Duodenal mucosa (tissue), 2 donors: ENCODE data around the gene CDC25B.
"Not testable (repeated sequence)": the region's sequence is repeated elsewhere in the genome, so short reads cannot be mapped to it uniquely, and the experiment has no call there.

Experiments
- H3K27ac ChIP-seq: one replicate; pipeline ENCODE4 v1.7.0; 2013; ENCODE audit warnings: low read depth, low read length
- H3K27me3 ChIP-seq, 2 donors: one replicate each; pipeline ENCODE4 v1.7.0; 2013; ENCODE audit warnings: low read length in 2 of 2, control low read depth in 1 of 2; ENCODE audit not compliant: insufficient read depth in 2 of 2, control insufficient read depth in 1 of 2
- H3K36me3 ChIP-seq, 2 donors: one replicate each; pipeline ENCODE4 v1.7.0; 2013; ENCODE audit warnings: low read length in 2 of 2, control low read depth in 1 of 2; ENCODE audit not compliant: insufficient read depth in 2 of 2, control insufficient read depth in 1 of 2
- H3K4me1 ChIP-seq, 2 donors: one replicate each; pipeline ENCODE4 v1.7.0; 2013; ENCODE audit warnings: low read length in 2 of 2, control low read depth in 1 of 2; ENCODE audit not compliant: insufficient read depth in 2 of 2, control insufficient read depth in 1 of 2
- H3K4me3 ChIP-seq, 2 donors: one replicate each; pipeline ENCODE4 v1.7.0; 2013; ENCODE audit warnings: low read length in 2 of 2, low read depth in 1 of 2
- H3K9ac ChIP-seq, 2 donors: one replicate each; pipeline ENCODE4 v1.7.0; 2013; ENCODE audit warnings: low read length in 2 of 2, low read depth in 1 of 2
- H3K9me3 ChIP-seq, 2 donors: one replicate each; pipeline ENCODE4 v1.7.0; 2013; ENCODE audit warnings: low read length in 2 of 2, control low read depth in 1 of 2; ENCODE audit not compliant: control insufficient read depth in 1 of 2

The CDC25B gene

DNA sequence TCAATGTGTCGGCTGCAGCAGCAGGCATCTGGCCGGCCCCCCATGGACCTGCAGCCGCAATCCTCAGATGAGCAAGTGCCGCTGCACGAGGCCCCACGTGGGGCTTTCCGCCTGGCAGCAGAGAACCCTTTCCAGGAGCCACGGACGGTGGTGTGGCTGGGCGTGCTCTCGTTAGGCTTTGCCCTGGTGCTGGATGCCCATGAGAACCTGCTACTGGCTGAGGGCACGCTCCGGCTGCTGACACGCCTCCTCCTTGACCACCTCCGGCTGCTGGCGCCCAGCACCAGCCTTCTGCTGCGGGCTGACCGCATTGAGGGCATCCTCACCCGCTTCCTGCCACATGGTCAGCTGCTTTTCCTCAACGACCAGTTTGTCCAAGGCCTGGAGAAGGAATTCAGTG is 27.8 kb downstream of the CDC25B start:
- Histone ChIP-seq H3K27ac (no peak overlapping the region), H3K4me3 (no peak overlapping the region), H3K4me1 (peaks cover 17 to 21% of the 10 kb centered on the region in 2 donors), H3K36me3 (peaks cover 30 to 55% of the 10 kb centered on the region in 2 donors), H3K27me3 (no peaks in the 10 kb centered on the region), H3K9me3 (no peaks in the 10 kb centered on the region), H3K9ac (no peak overlapping the region)

DNA sequence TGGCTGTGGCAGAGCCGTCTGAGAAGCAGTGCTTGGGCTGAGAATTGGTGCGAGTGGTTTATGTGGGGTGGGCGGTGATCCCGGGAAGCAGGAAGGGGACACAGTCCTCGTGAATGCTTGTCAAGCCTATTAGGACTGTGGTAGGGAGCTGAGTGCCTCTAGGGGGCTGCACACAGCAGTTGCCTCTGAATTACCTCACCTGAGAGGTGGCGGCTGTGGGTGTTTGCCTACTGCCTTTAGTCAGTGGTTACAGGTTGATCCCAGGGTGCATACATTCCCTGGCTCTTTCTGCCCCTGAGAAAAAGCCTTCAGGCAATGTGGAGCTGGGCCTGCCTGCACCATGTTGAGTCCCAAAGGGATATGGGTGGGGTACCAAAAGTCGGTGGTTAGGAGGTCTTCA is 29.4 kb downstream of the CDC25B start:
- no peak overlapping the region for H3K9ac ChIP-seq
- no peak overlapping the region for H3K4me3 ChIP-seq
- H3K27me3 ChIP-seq: no peaks in the 10 kb centered on the region
- H3K36me3 ChIP-seq: peaks cover 30 to 55% of the 10 kb centered on the region in 2 donors
- no peak overlapping the region for H3K27ac ChIP-seq
- peaks cover 7 to 12% of the 10 kb centered on the region in 2 donors for H3K4me1 ChIP-seq
- no peaks in the 10 kb centered on the region for H3K9me3 ChIP-seq

DNA sequence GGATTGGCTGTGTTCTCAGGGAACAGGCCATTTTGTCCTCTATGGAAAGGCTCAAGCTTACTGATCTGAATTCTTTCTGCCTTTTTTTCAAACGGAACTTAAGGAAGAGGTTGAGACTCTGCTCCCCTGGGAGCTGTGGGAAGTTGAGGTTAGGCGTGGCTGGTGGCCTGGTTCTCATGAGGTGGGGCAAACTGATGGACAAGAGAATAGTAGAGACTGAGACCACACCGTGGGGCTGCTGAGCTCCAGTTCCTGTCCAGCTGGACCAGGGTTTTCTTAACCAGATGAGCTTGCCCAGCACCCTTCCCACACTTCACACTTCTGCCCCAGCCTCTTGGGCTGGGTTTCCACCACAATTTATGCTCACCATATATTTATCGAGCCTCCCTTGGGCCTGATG is 30.3 kb downstream of the CDC25B start:
- Histone ChIP-seq H3K4me1 (peaks cover 4 to 6% of the 10 kb centered on the region in 2 donors), H3K27ac (no peak overlapping the region), H3K9ac (no peak overlapping the region), H3K27me3 (no peaks in the 10 kb centered on the region), H3K9me3 (no peaks in the 10 kb centered on the region), H3K4me3 (no peak overlapping the region), H3K36me3 (peaks cover 30 to 55% of the 10 kb centered on the region in 2 donors)

DNA sequence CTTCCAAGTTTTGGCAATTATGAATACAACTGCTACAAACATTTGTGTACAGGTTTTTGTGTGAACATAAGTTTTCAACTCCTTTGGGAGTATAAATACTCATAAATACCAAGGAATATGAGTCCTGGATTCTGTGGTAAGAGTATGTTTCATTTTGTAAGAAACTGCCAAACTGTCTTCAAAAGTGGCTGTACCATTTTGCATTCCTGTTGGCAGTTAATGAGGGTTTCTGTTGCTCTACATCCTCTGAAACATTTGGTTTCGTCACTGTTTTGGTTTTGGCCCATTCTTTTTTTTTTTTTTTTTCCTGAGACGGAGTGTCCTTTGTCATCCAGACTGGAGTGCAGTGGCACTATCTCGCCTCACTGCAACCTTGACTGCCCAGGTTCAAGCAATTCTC is 32.7 kb downstream of the CDC25B start:
- H3K4me1 ChIP-seq: peaks cover 0 to 5% of the 10 kb centered on the region in 2 donors
- H3K9ac ChIP-seq: no peak overlapping the region
- H3K27me3 ChIP-seq: no peaks in the 10 kb centered on the region
- peaks cover 19 to 39% of the 10 kb centered on the region in 2 donors for H3K36me3 ChIP-seq
- H3K27ac ChIP-seq: no peak overlapping the region
- H3K9me3 ChIP-seq: no peaks in the 10 kb centered on the region
- no peak overlapping the region for H3K4me3 ChIP-seq

DNA sequence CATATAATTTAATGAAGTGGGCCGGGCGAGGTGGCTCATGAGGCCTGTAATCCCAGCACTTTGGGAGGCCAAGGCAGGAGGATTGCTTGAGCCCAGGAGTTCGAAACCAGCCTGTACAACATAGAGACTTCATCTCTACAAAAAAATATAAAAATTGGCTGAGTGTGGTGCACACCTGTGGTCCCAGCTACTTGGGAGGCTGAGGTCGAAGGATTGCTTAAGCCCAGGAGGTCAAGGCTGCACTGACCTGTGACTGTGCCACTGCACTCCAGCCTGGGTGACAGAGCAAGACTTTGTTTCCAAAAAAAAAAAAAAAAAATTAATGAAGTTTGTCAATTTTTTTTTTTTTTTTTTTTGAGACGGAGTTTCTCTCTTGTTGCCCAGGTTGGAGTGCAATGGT is 33.8 kb downstream of the CDC25B start:
- H3K36me3 ChIP-seq: peaks cover 14 to 29% of the 10 kb centered on the region in 2 donors
- H3K9ac ChIP-seq, H3K27me3 ChIP-seq, H3K27ac ChIP-seq, H3K4me1 ChIP-seq, H3K9me3 ChIP-seq, H3K4me3 ChIP-seq: not testable (repeated sequence)

DNA sequence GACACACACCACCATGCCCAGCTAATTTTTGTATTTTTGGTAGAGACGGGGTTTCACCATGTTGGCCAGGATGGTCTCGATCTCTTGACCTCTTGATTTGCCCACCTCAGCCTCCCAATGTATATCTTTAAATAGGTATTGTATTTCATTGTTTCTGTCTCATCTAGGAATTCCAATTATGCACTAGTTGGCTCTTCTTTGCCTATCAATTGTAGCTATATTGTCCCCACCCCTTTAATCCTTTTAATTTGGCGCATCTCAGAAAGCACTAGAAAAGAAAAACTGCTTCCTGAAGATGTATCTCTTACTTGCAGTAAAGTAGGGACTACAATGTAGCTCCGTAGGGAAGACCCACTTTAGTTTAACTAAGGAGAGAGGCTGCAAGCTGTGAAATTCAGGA is 40.0 kb downstream of the CDC25B start:
- H3K27me3 ChIP-seq: no peaks in the 10 kb centered on the region
- no peak overlapping the region for H3K4me3 ChIP-seq
- no peak overlapping the region for H3K27ac ChIP-seq
- peaks cover 0 to 5% of the 10 kb centered on the region in 2 donors for H3K36me3 ChIP-seq
- H3K9ac ChIP-seq: no peak overlapping the region
- H3K4me1 ChIP-seq: peaks cover 0 to 5% of the 10 kb centered on the region in 2 donors
- H3K9me3 ChIP-seq: no peaks in the 10 kb centered on the region

DNA sequence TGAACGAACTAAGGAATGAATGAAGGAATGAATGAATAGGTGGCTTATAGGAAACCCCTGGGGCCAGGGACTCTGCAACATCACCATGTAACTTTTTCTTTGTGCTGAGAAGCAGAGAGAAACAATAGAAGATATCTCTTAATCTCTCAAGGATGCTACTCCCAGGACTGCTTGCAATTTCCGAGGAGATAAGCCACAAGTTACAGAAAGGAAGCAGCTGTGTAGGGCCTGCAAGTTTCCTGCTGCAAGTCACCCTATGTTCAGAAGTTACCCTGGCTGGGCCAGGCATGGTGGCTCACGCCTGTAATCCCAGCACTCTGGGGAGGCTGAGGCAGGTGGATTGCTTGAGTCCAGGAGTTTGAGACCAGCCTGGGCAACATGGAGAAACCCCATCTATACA is 43.2 kb downstream of the CDC25B start:
- H3K36me3 ChIP-seq: peaks cover 0 to 5% of the 10 kb centered on the region in 2 donors

DNA sequence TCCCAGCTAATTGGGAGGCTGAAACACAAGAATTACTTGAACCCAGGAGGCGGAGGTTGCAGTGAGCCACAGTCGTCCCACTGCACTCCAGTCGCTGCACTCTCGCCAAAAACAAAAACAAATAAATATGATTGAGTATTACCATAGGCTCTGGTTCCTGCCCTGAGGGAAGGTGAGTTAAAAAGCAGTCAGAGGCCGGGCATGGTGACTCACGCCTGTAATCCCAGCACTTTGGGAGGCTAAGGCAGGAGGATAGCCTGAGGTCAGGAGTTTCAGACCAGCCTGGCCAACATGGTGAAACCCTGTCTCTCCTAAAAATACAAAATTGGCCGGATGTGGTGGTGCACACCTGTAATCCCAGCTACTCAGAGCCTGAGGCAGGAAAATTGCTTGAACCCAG is 44.1 kb downstream of the CDC25B start:
- H3K27ac ChIP-seq, H3K36me3 ChIP-seq, H3K9ac ChIP-seq, H3K9me3 ChIP-seq, H3K4me3 ChIP-seq, H3K27me3 ChIP-seq: not testable (repeated sequence)
- peaks cover 13 to 28% of the 10 kb centered on the region in 2 donors for H3K4me1 ChIP-seq

More for the DNA sequence above, 43.2 kb downstream of the CDC25B start:
- Histone ChIP-seq H3K4me1 (peaks cover 12 to 22% of the 10 kb centered on the region in 2 donors), H3K27ac (no peak overlapping the region), H3K27me3 (no peaks in the 10 kb centered on the region), H3K4me3 (no peak overlapping the region), H3K9ac (no peak overlapping the region), H3K9me3 (no peaks in the 10 kb centered on the region)

DNA sequence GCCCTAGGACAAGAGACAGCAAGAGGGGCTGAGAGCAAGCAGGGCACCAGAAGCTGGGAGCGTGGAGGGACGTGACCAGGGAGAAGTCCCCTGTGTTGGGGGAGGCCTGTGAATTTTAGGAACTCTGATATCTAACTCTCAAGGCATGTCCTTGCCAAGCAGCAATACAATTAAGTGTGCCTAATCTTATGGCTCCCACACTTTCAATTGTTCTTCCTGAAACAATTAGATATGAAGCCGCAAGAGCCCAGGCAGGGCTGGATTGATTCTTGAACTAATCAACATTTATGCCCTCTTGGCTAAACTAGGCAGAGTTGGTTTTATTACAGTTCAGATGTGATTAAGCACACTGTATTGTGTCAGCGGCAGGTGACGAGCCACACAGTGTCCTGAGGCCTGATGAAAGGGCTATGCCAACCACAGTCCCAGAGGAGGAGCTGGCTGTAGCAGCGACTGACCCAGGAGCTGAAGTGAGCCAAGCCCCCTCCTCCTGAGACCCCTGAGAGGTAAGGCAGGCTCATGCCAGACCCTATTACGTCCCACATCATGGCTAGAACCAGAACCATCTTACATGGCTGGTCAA is 46.3 kb downstream of the CDC25B start:
- H3K27me3 ChIP-seq: no peaks in the 10 kb centered on the region
- peak overlapping the region; percentile 33 for H3K27ac ChIP-seq
- H3K9ac ChIP-seq: peak overlapping the region; percentile 39 to 41
- H3K36me3 ChIP-seq: no peaks in the 10 kb centered on the region
- H3K9me3 ChIP-seq: no peaks in the 10 kb centered on the region
- no peak overlapping the region for H3K4me3 ChIP-seq
- H3K4me1 ChIP-seq: peaks cover 19 to 39% of the 10 kb centered on the region in 2 donors

DNA sequence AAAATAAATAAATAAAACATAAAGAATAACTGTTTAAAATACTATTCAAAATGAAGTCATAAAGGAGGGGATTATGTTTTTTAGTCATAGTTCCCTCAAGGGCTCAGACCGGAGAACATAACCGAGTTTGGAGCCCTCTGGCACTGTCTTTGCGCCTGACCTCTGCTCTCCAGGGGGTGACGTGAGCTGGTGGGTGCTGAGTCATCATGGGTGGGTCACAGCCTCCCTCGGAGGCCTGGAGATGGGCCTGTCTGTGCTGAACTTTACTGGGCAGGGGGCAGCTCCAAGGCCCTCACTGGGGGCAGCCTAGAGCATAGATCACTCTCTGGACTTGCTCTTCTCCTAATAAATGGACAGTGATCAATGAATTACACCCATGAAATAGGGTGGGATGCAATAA is 47.4 kb downstream of the CDC25B start:
- Histone ChIP-seq H3K4me3 (no peak overlapping the region), H3K9ac (no peak overlapping the region), H3K27ac (no peak overlapping the region), H3K4me1 (peaks cover 24 to 47% of the 10 kb centered on the region in 2 donors), H3K27me3 (no peaks in the 10 kb centered on the region), H3K36me3 (no peaks in the 10 kb centered on the region), H3K9me3 (no peaks in the 10 kb centered on the region)
